Breast epithelium (tissue), 3 donors: ENCODE results near the gene DRAXIN.

Source experiments
- CTCF ChIP-seq, 3 donors: fragments of 450-650 bp; IDR thresholded peaks; one replicate each; pipeline ENCODE4 v1.5.1; 2016 to 2017; ENCODE audit warnings: antibody characterized with exemption in 3 of 3, mild to moderate bottlenecking in 3 of 3, moderate library complexity in 3 of 3
- POLR2A ChIP-seq: fragments of 450-650 bp; IDR thresholded peaks from one replicate; pipeline ENCODE4 v1.6.1; 2016; ENCODE audit warnings: antibody characterized with exemption, mild to moderate bottlenecking, moderate library complexity
- POLR2AphosphoS5 ChIP-seq, 3 donors: sonication (generic); formaldehyde crosslinking; IDR thresholded peaks; one replicate each; pipeline ENCODE4 v1.6.1; 2017; ENCODE audit warnings: antibody characterized with exemption in 3 of 3

- TF ChIP-seq CTCF (IDR thresholded peaks at IDR 0.05) (no peak), POLR2A (no peak), POLR2AphosphoS5 (IDR thresholded peaks at IDR 0.05) (no peak)
These were observed 36.8 kb downstream of the DRAXIN start for GRCh38 chr1:11728126-11728806.
